Sigmoid colon (tissue), 7 donors: ENCODE data around the gene SPNS2. TPM values are rescaled to one million over a fixed set of nuclear protein-coding genes. Genes with fewer than 3 reads are reported as not detected.

ENCODE experiments used
- DNase-seq: peaks from one replicate; pipeline ENCODE4 v3.0.0-alpha.2; 2019
- H3K27ac ChIP-seq, 4 donors: fragments of 200-600 bp; sonication (generic); one replicate each; pipeline ENCODE4 v1.5.1; 2016 to 2019; ENCODE audit warnings: mild to moderate bottlenecking in 1 of 4
- H3K27me3 ChIP-seq, 3 donors: fragments of 200-600 bp; sonication (generic); one replicate each; pipeline ENCODE4 v1.5.1; 2019; ENCODE audit warnings: mild to moderate bottlenecking in 1 of 3
- H3K36me3 ChIP-seq, 4 donors: fragments of 200-600 bp; sonication (generic); one replicate each; pipeline ENCODE4 v1.5.1; 2016 to 2019
- H3K4me1 ChIP-seq, 4 donors: fragments of 200-600 bp; sonication (generic); one replicate each; pipeline ENCODE4 v1.5.1; 2017 to 2019
- H3K4me3 ChIP-seq, 4 donors: fragments of 200-600 bp; sonication (generic); one replicate each; pipeline ENCODE4 v1.5.1; 2017 to 2019; ENCODE audit warnings: mild to moderate bottlenecking in 2 of 4, moderate library complexity in 1 of 4
- H3K9me3 ChIP-seq, 4 donors: fragments of 200-600 bp in 3 of 4; sonication (generic) in 3 of 4; one replicate each; pipeline versions ENCODE4 v1.5.1 to v1.6.1; 2013 to 2019
- CTCF ChIP-seq, 4 experiments: fragments of 450-650 bp in 3 of 4; fragments of 200-600 bp in 1 of 4; IDR thresholded peaks; one replicate each; pipeline ENCODE4 v1.5.1; 2016 to 2019; ENCODE audit warnings: antibody characterized with exemption in 4 of 4, mild to moderate bottlenecking in 3 of 4, moderate library complexity in 2 of 4
- EP300 ChIP-seq, 4 donors: sonication (generic); formaldehyde crosslinking; IDR thresholded peaks; one replicate each; pipeline ENCODE4 v1.6.1; 2017; ENCODE audit warnings: antibody characterized with exemption in 4 of 4
- POLR2A ChIP-seq, 2 donors: fragments of 450-650 bp; IDR thresholded peaks; one replicate each; pipeline ENCODE4 v1.6.1; 2016; ENCODE audit warnings: antibody characterized with exemption in 2 of 2, mild to moderate bottlenecking in 2 of 2, moderate library complexity in 2 of 2
- POLR2AphosphoS5 ChIP-seq, 4 donors: sonication (generic); formaldehyde crosslinking; IDR thresholded peaks; one replicate each; pipeline ENCODE4 v1.6.1; 2017; ENCODE audit warnings: antibody characterized with exemption in 4 of 4
- WGBS, 2 donors: extraction: QIAGEN DNeasy Blood & Tissue Kit; methylation state at CpG; one replicate each; pipeline ENCODE4 v1.1.7; 2013; 5-methylcytosine and 5-hydroxymethylcytosine counted together
- intact Hi-C: fragments of 100-400 bp; cut with DNase I; formaldehyde crosslinking; loops from one replicate; pipeline ENCODE4 v1.15.1; 2023
- polyA plus RNA-seq, 3 donors: library from polyadenylated mRNA; stranded (reverse); fragments of 200-250 nt; gene quantifications; one replicate each; pipeline ENCODE4 v1.2.3, GENCODE V29; 2013
- total RNA-seq, 4 donors: library from RNA; depleted of rRNA; stranded (reverse); fragments of >200 nt; gene quantifications; one replicate each; pipeline ENCODE4 v1.1.0, GENCODE V29; 2016
- donor health status: healthy with polysubstance abuse.
- donor health status: Bipolar disorder and iron deficiency.
- donor health status: healthy.

Gene SPNS2
- total and polyA plus RNA-seq, 7 donors: 5.3 to 40.5 (median 9.8) TPM

GRCh38 chr17:4541328-4542002 lies 42.8 kb downstream of the SPNS2 start:
- 86 to 89% methylated on average over 29 of the region's 29 CpGs for WGBS, 2 donors
- DNase-seq: peak; percentile 63
- H3K36me3 ChIP-seq: peaks cover 14 to 80% (median 62%) of the 10 kb centered on the region in 4 donors
- no peak overlapping the region for H3K4me3 ChIP-seq
- no peaks in the 10 kb centered on the region for H3K27me3 ChIP-seq
- no peaks in the 10 kb centered on the region for H3K9me3 ChIP-seq
- peaks cover 0 to 17% (median 12%) of the 10 kb centered on the region in 4 donors for H3K4me1 ChIP-seq
- TF ChIP-seq POLR2AphosphoS5 (IDR thresholded peaks at IDR 0.05): no peak
- TF ChIP-seq CTCF (IDR thresholded peaks at IDR 0.05): no peak
- no peak for TF ChIP-seq POLR2A (IDR thresholded peaks at IDR 0.05)
- no peak for TF ChIP-seq EP300 (IDR thresholded peaks at IDR 0.05)
- intact Hi-C loops: no loop called here
- peak overlapping the region in 3 of 4 donors; percentile 2 to 47 (median 10) for H3K27ac ChIP-seq

- 94 to 95% methylated on average over 14 of the region's 14 CpGs for WGBS, 2 donors
- peaks cover 14 to 87% (median 65%) of the 10 kb centered on the region in 4 donors for H3K36me3 ChIP-seq
- peak; percentile 54 for DNase-seq
- intact Hi-C loops: no loop called here
- peaks cover 0 to 10% (median 5%) of the 10 kb centered on the region in 4 donors for H3K4me1 ChIP-seq
- H3K4me3 ChIP-seq: no peak overlapping the region
- TF ChIP-seq POLR2A (IDR thresholded peaks at IDR 0.05) (no peak), CTCF (IDR thresholded peaks at IDR 0.05) (no peak), POLR2AphosphoS5 (IDR thresholded peaks at IDR 0.05) (no peak), EP300 (IDR thresholded peaks at IDR 0.05) (no peak)
- H3K9me3 ChIP-seq: no peaks in the 10 kb centered on the region
- peak overlapping the region in 3 of 4 donors; percentile 2 to 17 (median 10) for H3K27ac ChIP-seq
- H3K27me3 ChIP-seq: no peaks in the 10 kb centered on the region
Measured at GRCh38 chr17:4542003-4542725, 43.5 kb downstream of the SPNS2 start.

- Histone ChIP-seq H3K27ac (no peak overlapping the region), H3K27me3 (no peaks in the 10 kb centered on the region), H3K4me1 (peaks cover 0 to 4% (median under 1%) of the 10 kb centered on the region in 4 donors), H3K4me3 (no peak overlapping the region), H3K9me3 (no peaks in the 10 kb centered on the region), H3K36me3 (peaks cover 14 to 93% (median 70%) of the 10 kb centered on the region in 4 donors)
- WGBS, 2 donors: 93 to 96% methylated on average over 19 of the region's 19 CpGs
- intact Hi-C loops: no loop called here
- peak; percentile 52 for DNase-seq
- no peak for TF ChIP-seq POLR2A (IDR thresholded peaks at IDR 0.05)
- TF ChIP-seq CTCF (IDR thresholded peaks at IDR 0.05): no peak
- no peak for TF ChIP-seq POLR2AphosphoS5 (IDR thresholded peaks at IDR 0.05)
- no peak for TF ChIP-seq EP300 (IDR thresholded peaks at IDR 0.05)
Measured at GRCh38 chr17:4542726-4543191, 44.1 kb downstream of the SPNS2 start.

- no peaks in the 10 kb centered on the region for H3K9me3 ChIP-seq
- no peaks in the 10 kb centered on the region for H3K4me1 ChIP-seq
- DNase-seq: peak; percentile 54
- TF ChIP-seq POLR2A (IDR thresholded peaks at IDR 0.05): no peak
- TF ChIP-seq POLR2AphosphoS5 (IDR thresholded peaks at IDR 0.05): no peak
- no peak for TF ChIP-seq EP300 (IDR thresholded peaks at IDR 0.05)
- TF ChIP-seq CTCF (IDR thresholded peaks at IDR 0.05): no peak
- intact Hi-C loops: no loop called here
- H3K36me3 ChIP-seq: peaks cover 14 to 98% (median 75%) of the 10 kb centered on the region in 4 donors
- WGBS, 2 donors: 69 to 86% methylated on average over 19 of the region's 19 CpGs
- H3K4me3 ChIP-seq: no peak overlapping the region
- no peaks in the 10 kb centered on the region for H3K27me3 ChIP-seq
- H3K27ac ChIP-seq: no peak overlapping the region
Measured at GRCh38 chr17:4543557-4544026, 44.9 kb downstream of the SPNS2 start.
